GM12892 (cell line): ENCODE measurements around the gene SGCD.

Source experiments
- POLR2AphosphoS5 ChIP-seq: IDR thresholded peaks from 2 replicates; pipeline ENCODE4 v1.6.1; 2011; ENCODE audit warnings: low read depth, low read length, control low read depth
- TAF1 ChIP-seq: IDR thresholded peaks from 2 replicates; pipeline ENCODE4 v1.6.1; 2011; ENCODE audit warnings: low read depth, mild to moderate bottlenecking, control low read depth, low read length, borderline replicate concordance

- TF ChIP-seq POLR2AphosphoS5: no peak
- TF ChIP-seq TAF1: no peak
Observed at GRCh38 chr5:156322666-156323065, 4.3 kb upstream of the SGCD start.
